Left lung (tissue), 10 donors: ENCODE results near the gene PLEKHG4B. TPM values are rescaled to one million over a fixed set of nuclear protein-coding genes. Genes with fewer than 3 reads are reported as not detected.

Experiments
- ATAC-seq: fragments of 200-7000 bp; cut with Tn5 transposase; one replicate; pipeline ENCODE4 v1.9.1; 2020; ENCODE audit warnings: moderate library complexity
- DNase-seq, 4 donors: peaks; one replicate each; pipeline ENCODE4 v3.0.0-alpha.2; 2013 to 2020
- H3K27ac ChIP-seq, 2 donors: fragments of 200-600 bp; sonication (generic) in 1 of 2; one replicate each; pipeline versions ENCODE4 v1.5.0 to v1.8.0; 2020 to 2021
- H3K27me3 ChIP-seq, 2 donors: fragments of 200-600 bp; sonication (generic) in 1 of 2; one replicate each; pipeline versions ENCODE4 v1.5.0 to v1.8.0; 2020 to 2021
- H3K36me3 ChIP-seq, 2 donors: fragments of 200-600 bp; sonication (generic) in 1 of 2; one replicate each; pipeline versions ENCODE4 v1.5.0 to v1.8.0; 2020 to 2021
- H3K4me1 ChIP-seq, 2 donors: fragments of 200-600 bp; one replicate each; pipeline ENCODE4 v1.8.0; 2021
- H3K4me3 ChIP-seq, 2 donors: fragments of 200-600 bp; sonication (generic) in 1 of 2; one replicate each; pipeline versions ENCODE4 v1.5.0 to v1.8.0; 2020 to 2021; ENCODE audit warnings: mild to moderate bottlenecking in 1 of 2
- H3K9me3 ChIP-seq, 2 donors: fragments of 200-600 bp; sonication (generic) in 1 of 2; one replicate each; pipeline versions ENCODE4 v1.5.0 to v1.8.0; 2020 to 2021
- intact Hi-C, 2 donors: fragments of 100-400 bp; cut with DNase I; formaldehyde crosslinking; loops; one replicate each; pipeline versions ENCODE4 v1.11.2 to v1.14.2; 2022
- polyA plus RNA-seq, 6 donors: library from polyadenylated mRNA; unstranded; fragments of 120-200 nt; gene quantifications; one replicate each; pipeline ENCODE4 v1.2.1, GENCODE V29; 2013; ENCODE audit not compliant: insufficient read length in 6 of 6
- total RNA-seq, 2 donors: library from RNA; stranded (reverse); fragmentation: NEBNext Ultra II Directional; extraction: Animal tissue kit (Norgen Biotek cat#: 25700); gene quantifications; one replicate each; pipeline ENCODE4 v1.2.1, GENCODE V29; 2021
- TF ChIP-seq, protein P1 (sequence below), 2 donors: fragments of 200-600 bp; sonication (generic) in 1 of 2; IDR thresholded peaks; one replicate each; pipeline versions ENCODE4 v1.5.0 to v1.8.0; 2021; ENCODE audit warnings: antibody characterized with exemption in 2 of 2
- donor health status: DM: no; HTN: yes; CAD: no.
- donor health status: DM: no; HTN: no; CAD: no.

The PLEKHG4B gene
- total and polyA plus RNA-seq, 8 donors = 1.2 to 19.5 (median 15.5) TPM

DNA sequence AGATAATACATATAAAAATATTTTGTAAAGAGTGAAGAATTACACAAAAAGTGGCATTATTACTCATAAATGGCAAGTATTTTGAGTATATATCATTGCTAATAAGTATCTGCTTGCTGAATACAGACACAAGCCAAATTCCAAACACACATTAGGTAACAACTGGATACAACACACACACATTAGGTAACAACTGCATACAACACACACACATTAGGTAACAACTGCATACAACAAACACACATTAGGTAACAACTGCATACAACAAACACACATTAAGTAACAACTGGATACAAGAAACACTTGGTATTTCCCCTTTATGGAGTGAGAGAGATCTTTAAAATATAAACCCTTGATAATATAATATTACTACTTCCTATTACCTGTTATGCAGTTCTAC lies 112.5 kb downstream of the PLEKHG4B start:
- no peak for ATAC-seq
- Histone ChIP-seq H3K36me3 (peaks cover 0 to 36% of the 10 kb centered on the region in 2 donors), H3K27ac (no peak overlapping the region), H3K4me3 (no peak overlapping the region), H3K4me1 (no peaks in the 10 kb centered on the region), H3K9me3 (no peaks in the 10 kb centered on the region), H3K27me3 (no peaks in the 10 kb centered on the region)
- TF ChIP-seq, protein P1, sequence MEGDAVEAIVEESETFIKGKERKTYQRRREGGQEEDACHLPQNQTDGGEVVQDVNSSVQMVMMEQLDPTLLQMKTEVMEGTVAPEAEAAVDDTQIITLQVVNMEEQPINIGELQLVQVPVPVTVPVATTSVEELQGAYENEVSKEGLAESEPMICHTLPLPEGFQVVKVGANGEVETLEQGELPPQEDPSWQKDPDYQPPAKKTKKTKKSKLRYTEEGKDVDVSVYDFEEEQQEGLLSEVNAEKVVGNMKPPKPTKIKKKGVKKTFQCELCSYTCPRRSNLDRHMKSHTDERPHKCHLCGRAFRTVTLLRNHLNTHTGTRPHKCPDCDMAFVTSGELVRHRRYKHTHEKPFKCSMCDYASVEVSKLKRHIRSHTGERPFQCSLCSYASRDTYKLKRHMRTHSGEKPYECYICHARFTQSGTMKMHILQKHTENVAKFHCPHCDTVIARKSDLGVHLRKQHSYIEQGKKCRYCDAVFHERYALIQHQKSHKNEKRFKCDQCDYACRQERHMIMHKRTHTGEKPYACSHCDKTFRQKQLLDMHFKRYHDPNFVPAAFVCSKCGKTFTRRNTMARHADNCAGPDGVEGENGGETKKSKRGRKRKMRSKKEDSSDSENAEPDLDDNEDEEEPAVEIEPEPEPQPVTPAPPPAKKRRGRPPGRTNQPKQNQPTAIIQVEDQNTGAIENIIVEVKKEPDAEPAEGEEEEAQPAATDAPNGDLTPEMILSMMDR (IDR thresholded peaks at IDR 0.05) = no peak
- intact Hi-C loops = no loop called here
- no peak for DNase-seq

DNA sequence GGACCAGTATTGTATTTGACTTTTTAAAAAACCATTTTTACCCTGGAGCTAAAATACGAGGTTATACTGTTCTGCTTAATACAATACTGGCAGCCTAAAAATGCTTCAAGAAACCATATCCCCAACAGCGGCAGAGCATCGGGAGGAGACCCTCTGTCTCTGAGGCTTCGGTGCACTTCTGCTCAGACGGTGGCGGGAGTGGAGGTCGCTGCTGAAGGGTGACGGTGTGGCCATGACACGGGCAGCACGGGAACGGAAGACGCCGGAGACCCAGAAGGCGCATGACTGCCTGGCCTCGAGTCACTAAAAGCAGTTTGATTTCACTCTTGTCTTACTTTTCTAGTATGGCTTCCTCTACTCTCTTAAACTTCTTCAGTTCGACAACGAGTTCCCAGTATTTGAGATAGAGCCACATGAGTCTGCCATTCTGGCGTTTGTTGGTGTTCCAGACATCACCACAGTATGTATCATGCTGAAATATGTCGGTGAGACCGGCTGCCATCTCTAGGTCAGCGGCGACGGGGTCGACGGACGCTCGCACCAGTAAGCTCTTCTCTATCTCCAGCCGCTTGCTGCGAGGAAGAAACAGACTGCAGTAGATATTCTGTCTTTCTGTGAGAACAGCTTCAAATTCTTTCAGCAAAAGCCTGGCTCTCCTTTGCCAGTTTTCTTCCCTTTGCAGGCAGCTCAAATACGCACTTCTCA lies 113.2 kb downstream of the PLEKHG4B start:
- DNase-seq = no peak

DNA sequence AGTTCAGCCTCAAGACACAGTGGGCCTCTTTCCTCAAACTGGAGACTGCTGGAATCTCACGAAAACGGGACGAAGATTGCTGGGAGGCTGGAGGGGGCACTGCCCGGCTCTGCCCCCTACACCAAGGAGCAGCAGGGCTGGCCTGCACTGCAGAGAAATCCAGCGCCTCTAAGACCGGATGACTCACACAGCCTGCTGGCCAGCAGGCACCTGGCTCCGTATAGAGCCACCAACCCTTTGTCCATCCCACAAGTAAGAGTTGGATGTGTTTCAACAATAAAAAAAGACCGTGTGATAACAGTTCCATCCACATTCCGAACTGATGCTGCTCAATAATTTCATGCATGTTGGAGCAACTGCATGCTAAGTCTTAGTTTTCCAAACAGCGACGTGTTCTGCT lies 114.4 kb downstream of the PLEKHG4B start:
- peaks cover 0 to 36% of the 10 kb centered on the region in 2 donors for H3K36me3 ChIP-seq
- no peak overlapping the region for H3K27ac ChIP-seq
- ATAC-seq (no peak), DNase-seq (no peak)
- H3K4me3 ChIP-seq = no peak overlapping the region
- no peaks in the 10 kb centered on the region for H3K9me3 ChIP-seq
- intact Hi-C loops = no loop called here
- TF ChIP-seq, protein P1 (IDR thresholded peaks at IDR 0.05) = no peak
- no peaks in the 10 kb centered on the region for H3K4me1 ChIP-seq
- H3K27me3 ChIP-seq = no peaks in the 10 kb centered on the region

More for the DNA sequence above, 113.2 kb downstream of the PLEKHG4B start:
- Histone ChIP-seq H3K9me3 (no peaks in the 10 kb centered on the region), H3K4me1 (no peaks in the 10 kb centered on the region), H3K27me3 (no peaks in the 10 kb centered on the region), H3K27ac (no peak overlapping the region), H3K4me3 (no peak overlapping the region), H3K36me3 (peaks cover 0 to 36% of the 10 kb centered on the region in 2 donors)
- intact Hi-C loops = no loop called here
- ATAC-seq = no peak
- TF ChIP-seq, protein P1 (IDR thresholded peaks at IDR 0.05) = no peak

DNA sequence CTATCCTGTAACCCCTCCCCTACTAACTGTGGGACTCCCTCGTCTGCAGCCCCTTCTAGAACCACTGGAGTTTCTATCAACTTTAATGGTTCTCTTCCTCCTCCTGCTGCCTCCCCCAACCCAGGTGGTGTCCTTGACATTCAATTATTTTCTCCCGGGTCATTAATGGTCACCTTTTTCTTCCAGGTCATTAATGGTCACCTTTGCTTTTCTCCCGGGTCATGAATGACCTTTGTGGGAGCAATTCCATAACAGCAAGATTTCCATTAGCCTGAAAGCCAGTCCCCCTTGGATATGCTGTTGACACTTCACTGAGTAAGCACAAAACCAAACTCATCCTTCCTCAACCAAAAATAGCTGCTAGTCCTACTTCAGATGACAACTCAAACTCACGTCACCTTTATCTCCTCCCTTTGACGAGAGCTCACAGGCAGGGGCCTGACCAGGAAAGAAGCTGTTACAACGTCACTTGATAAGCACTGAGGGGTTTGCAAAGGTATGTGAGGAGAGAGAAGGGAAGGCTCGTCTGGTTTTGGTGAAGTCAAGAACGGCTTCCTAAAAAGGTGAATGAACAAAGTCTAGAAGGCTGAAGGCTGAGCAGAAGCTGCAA lies 115.1 kb downstream of the PLEKHG4B start:
- ATAC-seq (no peak), DNase-seq (no peak)
- H3K27me3 ChIP-seq = no peaks in the 10 kb centered on the region
- peaks cover 0 to 36% of the 10 kb centered on the region in 2 donors for H3K36me3 ChIP-seq
- TF ChIP-seq, protein P1 (IDR thresholded peaks at IDR 0.05) = no peak
- no peaks in the 10 kb centered on the region for H3K9me3 ChIP-seq
- no peak overlapping the region for H3K4me3 ChIP-seq
- no peaks in the 10 kb centered on the region for H3K4me1 ChIP-seq
- H3K27ac ChIP-seq = no peak overlapping the region
- intact Hi-C loops = no loop called here

DNA sequence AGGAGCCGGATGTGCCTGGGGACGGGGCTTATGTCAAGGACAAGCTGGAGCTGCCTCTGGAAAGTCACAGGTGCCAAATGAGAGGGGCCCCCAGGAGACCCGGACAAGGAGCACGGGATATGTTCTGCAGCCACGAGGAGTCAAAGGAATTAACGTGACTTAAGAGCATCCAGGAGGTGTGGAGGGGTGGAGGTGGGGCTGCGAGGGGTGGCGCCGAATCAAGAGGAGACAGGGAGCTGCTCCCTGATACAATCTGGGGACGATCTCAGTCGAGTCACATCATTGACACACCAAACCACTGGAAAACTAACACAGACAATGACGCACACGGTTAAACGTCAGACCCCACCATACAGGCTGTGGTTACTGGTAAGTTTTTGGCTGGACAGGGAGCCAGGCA lies 115.6 kb downstream of the PLEKHG4B start:
- Histone ChIP-seq H3K27ac (no peak overlapping the region), H3K36me3 (peaks cover 0 to 36% of the 10 kb centered on the region in 2 donors), H3K9me3 (no peaks in the 10 kb centered on the region), H3K4me1 (no peaks in the 10 kb centered on the region), H3K27me3 (no peaks in the 10 kb centered on the region), H3K4me3 (no peak overlapping the region)
- no peak for ATAC-seq
- intact Hi-C loops = no loop called here
- TF ChIP-seq, protein P1 (IDR thresholded peaks at IDR 0.05) = no peak
- no peak for DNase-seq
